ENCODE results near the gene FAM168A.
"Not testable (repeated sequence)": the region's sequence is repeated elsewhere in the genome, so short reads cannot be mapped to it uniquely, and the experiment has no call there.

The FAM168A gene

DNA sequence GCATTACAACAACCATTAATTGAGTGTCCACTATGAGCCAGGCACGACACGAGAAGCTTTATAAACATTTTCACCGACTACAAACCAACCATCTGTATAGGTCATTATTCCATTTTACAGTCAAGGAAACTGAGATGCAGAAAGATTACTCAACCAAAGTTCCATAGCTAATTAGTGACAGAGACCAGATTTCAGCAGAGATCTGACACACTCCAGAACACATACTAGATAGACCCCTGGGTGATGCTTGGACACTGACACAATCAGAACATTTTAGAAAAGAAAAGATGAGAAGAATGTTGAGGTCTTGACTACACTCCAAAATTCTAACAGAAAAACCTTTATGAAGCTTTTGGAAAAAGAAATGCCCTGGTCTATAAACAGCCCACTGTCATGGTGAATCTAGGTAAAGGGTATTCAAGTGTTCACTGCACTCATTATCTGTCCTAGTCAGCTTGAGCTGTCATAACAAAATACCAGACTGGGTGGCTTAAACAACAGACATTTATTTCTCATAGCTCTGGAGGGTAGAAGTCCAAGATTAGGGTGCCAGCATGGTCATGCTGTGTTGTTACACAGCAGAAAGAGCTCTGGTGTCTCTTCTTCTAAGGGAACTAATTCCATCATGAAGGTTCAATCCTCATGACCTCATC lies 132.8 kb downstream of the FAM168A start:
- no peak for DNase-seq

DNA sequence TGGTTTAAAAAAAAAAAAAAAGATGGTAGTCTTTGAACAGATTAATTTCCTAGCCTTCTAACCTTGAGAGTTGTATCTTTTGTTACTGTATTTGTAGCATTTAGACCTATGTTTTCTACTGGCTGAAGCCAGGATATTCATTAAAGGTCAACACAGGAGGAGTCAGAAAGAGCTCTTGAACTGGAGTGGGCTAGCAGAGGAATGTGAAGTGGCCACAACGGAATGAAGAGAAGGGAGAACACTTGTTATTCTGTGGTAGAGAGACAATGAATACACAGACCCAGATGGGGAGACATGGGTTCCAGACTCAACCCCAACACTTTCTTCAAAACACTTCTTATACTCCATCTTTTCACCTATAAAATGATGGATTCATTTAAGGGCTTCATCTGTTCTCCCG lies 133.6 kb downstream of the FAM168A start:
- no peak for DNase-seq

DNA sequence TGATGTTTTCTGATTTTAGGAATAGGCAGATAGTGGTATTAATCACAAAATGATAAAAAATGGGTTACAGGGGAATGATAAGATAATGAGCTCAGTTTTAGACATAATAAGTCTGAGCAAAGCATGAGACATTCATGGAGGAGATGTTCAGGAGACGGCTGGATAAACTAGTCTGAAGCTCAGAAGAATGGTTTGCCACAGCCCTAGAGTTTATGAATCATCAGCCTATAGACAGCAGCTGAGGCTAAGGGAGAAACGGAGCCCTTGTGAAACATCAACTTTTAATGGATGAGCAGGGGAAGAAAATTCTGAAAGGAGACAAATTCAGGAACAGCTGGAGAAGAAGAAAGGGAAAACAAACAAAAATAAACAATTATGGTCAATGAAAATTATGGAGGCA lies 134.6 kb downstream of the FAM168A start:
- DNase-seq: no peak

GRCh38 chr11:73461964-73462363 lies 135.9 kb downstream of the FAM168A start:
- DNase-seq: no peak

DNA sequence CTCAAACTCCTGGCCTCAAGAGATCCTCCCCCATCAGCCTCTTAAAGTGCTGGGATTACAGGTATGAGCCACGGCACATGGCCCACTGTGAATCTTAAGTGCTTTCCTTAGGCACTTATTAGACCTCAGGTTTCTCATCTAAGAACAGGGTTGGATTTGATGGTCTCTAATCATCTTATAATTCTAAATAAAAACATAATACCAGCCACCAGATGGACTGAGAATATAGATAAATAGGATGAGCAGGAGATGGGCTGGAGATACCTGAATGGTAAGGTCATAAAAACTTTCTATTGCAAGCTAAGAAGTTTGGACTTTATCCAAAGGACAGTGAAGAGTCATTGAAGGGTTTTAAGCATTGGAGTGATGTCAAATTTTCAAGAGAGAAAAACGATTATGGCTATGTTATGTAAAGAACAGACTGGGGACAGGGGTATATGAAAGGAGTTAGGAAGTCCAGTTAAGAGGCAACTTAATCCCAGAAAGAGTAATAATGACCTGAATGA lies 136.5 kb downstream of the FAM168A start:
- peak; percentile 8 for DNase-seq

DNA sequence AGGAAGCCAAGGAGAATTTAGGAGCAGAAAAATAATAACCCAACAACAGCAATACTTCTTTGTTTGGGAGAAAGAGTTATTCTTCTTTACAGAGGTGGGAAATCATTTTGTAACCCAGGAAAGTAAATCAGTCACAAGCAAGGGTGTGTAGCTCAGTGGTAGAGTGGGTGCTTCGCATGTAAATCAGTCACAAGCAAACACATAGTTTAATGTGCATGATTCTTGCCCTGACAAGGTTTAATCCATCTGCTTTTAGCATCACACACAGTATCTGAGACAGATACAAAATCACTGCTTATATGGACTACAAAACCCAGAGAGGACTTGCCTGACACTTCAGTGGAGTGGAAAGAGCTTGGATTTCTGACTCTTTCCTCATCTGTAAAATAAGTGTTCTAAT lies 139.7 kb downstream of the FAM168A start:
- DNase-seq: no peak

- DNase-seq: no peak
Measured at GRCh38 chr11:73454987-73455386, 142.9 kb downstream of the FAM168A start.

DNA sequence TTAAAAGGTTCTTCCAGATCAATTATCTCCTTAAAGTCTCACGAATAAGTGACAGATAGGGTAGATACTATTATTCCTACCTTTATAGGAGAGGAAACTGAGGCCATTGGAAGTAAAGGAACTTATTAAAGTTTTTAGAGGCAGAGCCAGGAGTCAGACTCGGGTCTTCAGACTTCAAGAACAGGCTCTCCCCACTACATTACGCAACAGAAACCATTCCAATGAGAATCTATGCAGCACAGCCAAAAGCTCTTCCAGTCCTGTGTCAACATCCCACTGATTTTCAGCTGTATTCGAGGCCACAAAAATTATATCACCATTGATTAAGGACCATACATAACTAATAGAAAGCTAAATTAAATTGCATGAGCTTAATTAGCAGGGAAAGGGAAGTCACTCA lies 144.3 kb downstream of the FAM168A start:
- DNase-seq: no peak

- no peak for DNase-seq
Measured at GRCh38 chr11:73452726-73453125, 145.2 kb downstream of the FAM168A start.

- DNase-seq: no peak
Measured at GRCh38 chr11:73451896-73452295, 146.0 kb downstream of the FAM168A start.

DNA sequence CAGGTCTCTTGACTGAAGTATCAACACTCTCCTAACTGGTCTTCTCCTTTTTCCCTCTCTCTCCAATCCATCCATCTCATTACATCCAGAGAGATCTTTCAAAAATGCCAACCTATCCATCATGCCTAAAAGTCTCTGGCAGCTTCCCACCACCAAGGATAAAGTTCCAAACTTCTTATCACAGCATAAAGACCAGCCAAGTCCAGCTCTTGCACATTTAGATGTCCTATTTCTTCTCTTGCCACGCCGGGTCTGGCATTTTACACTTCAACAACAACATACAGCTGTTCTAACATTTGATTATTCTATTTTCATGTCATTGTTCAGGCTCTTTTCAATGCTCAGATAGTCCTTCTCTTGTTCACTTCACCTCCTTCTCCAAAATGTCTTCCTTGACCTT lies 151.1 kb downstream of the FAM168A start:
- DNase-seq: no peak

DNA sequence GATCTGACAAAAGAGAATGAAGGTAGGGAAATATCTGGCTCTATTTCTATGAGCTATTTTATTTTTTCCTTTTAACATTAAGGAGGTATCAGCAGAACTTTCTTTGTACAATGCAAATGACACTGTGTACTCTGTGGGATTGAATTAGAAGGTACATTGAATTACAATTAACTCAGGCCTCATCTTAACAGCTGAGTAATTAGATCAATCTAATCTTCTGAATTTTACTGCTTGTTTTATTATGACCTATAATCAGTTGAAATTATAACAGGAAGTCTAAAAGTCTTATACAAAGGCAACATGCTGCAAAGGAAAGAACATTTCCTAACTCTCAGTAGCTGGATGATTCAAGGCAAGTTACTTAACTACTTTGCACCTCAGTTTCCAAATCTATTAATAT lies 151.9 kb downstream of the FAM168A start:
- no peak for DNase-seq

DNA sequence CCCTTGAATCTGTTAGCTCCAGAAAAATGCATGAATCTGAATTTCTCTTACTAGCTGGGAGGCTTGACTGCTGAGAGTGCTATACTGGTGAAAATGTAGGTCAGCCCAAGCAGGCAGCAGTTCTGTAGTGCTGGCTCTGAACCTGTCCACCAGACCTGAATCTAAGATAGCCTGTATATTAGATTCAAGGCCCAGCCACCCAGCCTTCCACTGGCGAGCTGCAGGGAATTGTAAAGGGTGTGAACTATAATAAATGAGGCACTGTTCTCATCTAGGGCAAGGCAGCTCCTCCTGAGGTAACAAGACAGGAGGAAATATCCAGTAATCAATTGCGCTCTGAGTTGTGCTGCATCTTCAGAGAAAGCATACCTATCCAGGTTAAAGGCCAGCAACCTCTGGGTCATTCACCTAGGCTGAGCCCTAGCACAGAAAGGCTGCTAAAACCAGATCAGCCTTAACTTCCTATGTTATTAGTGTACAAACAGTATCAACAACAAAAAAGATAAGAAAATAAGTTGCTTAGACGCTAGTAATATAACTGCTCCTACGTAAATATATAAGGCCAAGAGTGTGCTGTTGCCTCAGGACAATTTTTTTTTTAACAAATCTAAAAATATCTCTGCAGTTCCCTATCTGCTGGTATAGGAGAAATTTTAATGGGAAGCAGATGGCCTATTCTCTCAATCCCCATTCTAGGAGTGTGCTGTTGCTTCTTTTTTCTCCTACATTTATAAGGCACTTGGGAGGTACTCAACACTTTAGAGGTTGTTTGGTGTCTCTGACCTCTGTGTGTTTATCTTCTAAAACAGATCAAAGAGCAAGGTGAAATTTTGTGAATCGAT lies 158.7 kb downstream of the FAM168A start:
- DNase-seq: no peak

DNA sequence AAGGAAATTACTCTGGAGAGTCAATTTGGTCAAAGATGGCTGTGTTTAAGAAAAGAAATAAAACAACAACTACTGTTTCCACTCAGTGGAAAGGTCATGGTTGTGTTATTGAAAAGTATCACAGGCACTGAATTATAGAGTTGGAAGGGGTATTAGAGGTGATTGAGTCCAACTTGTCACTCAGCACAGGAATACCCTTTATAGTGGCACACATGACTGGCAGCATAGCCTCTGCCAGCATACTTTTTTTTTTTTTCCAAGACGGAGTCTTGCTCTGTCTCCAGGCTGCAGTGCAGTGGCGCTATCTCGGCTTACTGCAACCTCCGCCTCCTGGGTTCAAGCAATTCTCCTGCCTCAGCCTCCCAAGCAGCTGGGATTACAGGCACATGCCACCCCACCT lies 161.1 kb downstream of the FAM168A start:
- DNase-seq: not testable (repeated sequence)

- no peak for DNase-seq
Measured at GRCh38 chr11:73431396-73431795, 166.5 kb downstream of the FAM168A start.

DNA sequence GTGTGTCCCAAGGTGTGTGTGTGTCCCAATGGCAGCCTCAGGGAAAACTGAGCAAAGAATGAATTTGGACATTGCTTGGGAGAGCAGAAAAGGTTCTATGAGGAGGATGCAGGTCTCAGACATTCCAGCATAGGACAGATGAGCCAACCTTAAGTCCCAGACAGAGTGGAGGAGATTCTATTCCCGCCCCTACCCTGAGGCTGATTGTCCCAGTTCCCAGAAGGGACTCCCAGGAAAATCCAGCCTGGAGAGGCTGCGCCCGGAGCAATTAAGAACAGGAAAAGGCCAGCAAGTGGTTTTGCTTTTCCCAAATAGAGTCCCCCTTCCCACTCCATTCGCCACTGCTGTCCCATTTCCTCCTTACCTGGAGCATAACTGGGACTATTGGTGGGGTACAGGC lies 167.6 kb downstream of the FAM168A start:
- DNase-seq: no peak

GRCh38 chr11:73429121-73429750 lies 168.7 kb downstream of the FAM168A start:
- peak; percentile 65 for DNase-seq

DNA sequence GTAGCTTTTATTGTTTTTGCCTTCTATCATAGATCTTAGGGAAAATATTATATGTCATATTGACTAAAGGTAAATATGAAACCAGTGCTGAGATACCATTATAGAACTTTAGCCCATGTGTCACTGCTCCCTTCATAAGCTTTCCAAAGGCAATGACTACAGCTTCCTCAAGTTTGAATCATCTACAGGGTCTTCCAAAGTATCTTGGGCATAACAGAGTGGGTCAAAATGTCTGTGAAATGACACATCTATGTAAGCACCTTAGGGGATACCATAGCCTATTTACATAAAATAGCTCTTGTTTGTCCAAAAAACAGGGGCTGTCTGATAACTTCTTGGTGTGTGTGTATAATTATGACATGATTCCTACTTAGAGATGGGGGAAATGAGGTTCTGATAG lies 169.2 kb downstream of the FAM168A start:
- no peak for DNase-seq

DNA sequence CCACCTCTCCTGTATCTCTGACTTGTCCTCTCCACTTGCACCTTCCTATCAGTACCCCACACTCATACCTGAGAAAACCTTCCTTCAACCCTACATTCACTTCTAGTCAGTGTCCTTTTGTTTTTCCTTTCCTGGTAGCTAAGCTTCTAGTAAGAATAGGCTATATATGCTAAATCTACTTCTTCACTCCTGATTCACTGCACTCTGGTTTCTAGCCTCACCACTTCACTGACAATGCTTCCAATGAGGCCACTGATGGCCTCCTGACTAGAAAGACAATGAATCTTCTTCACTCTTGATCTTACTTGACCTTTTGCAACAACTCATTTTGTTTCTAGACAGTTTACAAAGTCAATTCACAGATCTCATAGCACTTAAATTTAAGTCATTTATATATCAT lies 169.7 kb downstream of the FAM168A start:
- DNase-seq: no peak

DNA sequence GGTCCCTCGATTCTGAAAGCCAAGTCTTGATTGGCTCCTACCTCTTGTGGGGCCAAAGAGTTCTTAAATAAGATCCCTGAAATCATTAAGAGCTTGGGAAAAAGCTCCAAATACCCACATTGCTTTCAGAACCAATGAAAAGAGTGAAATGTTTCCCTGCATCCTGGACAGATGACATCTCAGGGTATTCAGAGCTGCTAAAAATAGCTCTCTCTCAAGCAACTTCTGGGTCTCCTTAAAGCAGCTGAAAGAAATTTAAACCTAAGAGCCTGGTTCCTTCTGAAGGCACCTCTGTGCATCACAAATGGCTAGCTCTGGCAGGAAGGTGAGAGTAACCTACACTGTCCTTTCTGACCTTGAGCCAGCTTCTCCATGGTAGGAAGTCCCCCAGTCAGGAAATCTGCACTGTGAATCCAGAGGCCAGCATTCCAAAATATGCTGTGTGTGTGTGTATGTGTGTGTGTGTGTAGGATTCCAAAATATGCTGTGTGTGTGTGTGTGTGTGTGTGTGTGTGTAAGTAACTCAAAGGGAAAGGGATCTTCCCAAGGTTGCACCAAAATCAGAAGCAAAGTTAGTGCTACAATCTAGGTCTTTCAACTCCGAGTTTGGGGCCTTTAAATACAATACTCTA lies 171.6 kb downstream of the FAM168A start:
- DNase-seq: no peak

GRCh38 chr11:73425108-73425507 lies 172.8 kb downstream of the FAM168A start:
- DNase-seq: no peak

DNA sequence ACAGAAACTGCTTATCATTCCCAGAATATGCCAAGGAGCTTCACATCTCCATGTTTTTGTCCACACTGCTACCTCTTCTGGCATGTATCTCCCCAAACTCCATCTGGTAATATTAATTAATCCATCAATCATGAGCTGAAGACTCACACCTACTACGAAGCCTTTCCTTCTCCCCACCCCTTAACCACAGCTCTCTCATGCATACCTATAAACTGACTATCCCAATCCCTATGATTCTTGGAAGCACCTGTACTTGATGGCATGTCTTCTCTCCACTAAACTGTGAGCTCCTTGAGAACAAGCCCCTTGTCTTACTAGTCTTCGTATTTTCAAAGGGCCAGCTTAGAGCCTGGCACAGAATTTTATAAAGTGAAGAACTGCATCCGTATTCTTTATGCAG lies 174.4 kb downstream of the FAM168A start:
- DNase-seq: no peak

DNA sequence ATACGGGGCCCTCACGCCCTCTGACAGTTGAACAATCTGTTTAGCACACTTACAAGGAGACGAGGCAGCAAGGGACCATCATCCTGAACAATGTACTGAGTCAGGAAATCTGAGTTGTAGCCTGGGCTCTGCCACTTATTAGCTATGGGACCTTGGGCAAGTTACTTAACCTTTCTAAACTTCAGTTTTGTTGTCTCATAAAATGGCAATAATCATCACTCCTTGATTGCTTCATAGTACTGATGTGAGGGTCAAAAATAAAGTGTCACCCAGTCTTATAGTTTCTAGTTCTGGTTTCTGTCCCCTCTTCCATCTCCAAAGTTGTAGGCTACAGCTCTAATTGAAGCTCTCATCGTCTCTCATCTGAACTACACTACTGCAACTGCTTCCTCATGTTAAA lies 175.0 kb downstream of the FAM168A start:
- no peak for DNase-seq

Data from NCI-H446 treated with DMSO at 0.1 percent for 48 hours (cell line).